ENCODE measurements around the gene SLC27A6.
"Not testable (repeated sequence)": the region's sequence is repeated elsewhere in the genome, so short reads cannot be mapped to it uniquely, and the experiment has no call there.

The SLC27A6 gene, protein sequence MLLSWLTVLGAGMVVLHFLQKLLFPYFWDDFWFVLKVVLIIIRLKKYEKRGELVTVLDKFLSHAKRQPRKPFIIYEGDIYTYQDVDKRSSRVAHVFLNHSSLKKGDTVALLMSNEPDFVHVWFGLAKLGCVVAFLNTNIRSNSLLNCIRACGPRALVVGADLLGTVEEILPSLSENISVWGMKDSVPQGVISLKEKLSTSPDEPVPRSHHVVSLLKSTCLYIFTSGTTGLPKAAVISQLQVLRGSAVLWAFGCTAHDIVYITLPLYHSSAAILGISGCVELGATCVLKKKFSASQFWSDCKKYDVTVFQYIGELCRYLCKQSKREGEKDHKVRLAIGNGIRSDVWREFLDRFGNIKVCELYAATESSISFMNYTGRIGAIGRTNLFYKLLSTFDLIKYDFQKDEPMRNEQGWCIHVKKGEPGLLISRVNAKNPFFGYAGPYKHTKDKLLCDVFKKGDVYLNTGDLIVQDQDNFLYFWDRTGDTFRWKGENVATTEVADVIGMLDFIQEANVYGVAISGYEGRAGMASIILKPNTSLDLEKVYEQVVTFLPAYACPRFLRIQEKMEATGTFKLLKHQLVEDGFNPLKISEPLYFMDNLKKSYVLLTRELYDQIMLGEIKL

DNA sequence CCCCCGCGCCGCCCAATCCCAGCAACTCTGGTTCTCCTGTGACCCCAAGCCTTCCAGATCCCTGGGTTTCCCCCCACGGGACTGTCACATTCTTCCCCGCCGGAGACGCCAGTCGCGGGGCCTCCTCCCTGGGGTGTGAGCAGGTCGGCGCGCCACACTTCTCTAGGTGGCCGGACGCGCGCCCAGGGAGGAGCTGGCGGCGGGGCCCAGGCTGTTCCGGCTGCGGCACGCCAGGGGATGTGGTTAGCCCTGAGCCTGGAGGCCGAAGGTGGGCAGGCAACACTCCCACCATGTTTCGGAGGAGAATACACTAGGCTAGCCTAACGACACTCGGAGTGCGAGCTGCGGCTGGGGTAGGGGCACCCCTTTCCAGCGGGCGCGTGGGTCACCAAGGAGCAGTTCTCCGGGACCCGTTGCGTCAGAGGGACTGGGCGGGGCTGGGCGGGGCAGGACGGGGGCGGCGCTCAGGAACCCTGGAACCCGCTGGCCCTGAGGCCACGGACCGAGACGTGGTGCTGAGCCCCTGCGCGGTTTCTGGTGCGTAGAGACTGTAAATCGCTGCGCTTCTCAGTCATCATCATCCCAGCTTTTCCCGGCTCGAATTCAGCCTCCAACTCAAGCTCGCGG, at the start of gene SLC27A6:
SLC27A6 (plus strand) TSS at position 478 of the 627 bp plus-strand sequence. CDS start 650 bp downstream, outside the sequence.
- Histone ChIP-seq H3K27ac (no peak within 1 kb of the TSS), H3K4me3 (peak within 1 kb of the TSS in 4 of 7 experiments; percentile 0 to 50 (median 22))

DNA sequence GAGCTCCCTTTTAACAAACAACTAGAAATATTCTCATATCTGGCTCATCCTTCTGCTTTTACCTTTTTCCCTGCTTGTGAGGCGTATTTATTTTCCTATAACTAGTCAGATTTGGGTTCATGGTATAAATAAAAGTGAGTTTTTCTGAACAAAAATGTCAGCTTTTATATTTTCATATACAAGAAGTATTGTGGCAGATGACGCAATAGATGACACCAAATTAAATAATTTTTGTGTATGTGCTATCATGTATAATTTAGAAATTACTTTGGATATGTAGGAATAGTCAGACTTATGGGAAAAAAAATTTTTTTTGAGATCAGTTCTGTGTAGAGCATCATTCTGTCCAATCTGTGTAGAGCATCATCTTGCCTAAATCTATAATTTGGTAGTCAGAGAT, 45.7 kb upstream of the SLC27A6 start:
- H3K4me3 ChIP-seq = no peak overlapping the region
- peak overlapping the region in 1 of 21 experiments; percentile 10 for H3K27ac ChIP-seq

DNA sequence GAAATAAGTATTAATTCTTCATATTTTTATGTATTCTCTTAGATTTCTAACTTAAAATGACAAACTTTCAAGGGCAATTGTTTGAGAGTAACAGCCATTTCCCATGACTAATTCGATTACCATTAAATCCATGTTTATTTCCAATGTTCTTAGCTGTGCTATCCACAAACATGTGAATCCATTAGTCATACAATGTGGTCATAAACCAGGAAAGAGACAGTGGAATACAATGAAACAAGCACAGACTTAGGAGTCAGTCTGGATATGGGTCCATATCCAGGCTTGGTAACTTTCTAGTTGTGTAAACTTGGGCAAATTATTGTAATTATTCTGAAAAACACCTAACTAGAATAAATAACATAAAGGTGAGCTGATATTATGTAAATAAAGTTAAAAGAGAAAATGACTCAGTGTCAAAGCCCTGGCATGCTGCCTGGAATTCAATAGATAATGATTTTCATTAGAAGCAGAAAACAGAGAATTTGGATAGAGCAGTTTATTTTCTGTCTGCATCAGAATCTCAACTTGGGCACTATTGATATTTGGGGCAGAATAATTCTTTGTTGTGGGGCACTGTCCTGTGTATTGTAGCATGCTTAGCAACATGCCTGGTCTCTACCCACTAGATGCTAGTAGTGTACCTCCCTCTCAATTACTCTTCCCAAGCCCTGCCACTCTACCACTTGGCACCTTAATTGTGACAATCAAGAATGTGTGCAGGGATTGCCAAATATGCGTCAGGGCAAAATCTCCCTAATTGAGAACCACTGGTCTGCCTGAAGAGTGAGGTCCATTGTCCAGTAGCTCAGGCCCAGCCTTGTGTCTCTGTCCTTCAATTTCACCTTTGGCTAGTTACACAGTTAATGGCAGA, 44.7 kb upstream of the SLC27A6 start:
- H3K27ac ChIP-seq = peak overlapping the region in 2 of 21 experiments; percentile 8 to 31
- no peak overlapping the region for H3K4me3 ChIP-seq

DNA sequence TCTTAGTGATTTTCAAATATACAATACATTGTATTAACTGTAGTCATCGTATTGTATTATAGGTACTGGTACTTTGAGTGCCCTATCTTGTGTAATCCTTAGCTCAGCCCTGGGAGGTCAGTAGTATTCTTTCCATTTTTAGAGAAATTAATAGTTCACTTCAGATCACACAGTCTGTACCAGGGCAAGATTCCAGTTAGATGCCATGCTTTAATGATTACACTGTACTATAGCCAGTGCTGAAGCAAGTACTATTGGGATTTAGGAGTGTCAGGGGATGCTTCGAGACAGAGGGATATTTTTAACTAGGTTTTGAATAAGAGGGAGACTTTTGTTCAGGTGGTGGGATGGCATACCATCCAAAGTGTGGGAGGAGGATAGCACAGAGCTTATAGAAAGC, 41.0 kb upstream of the SLC27A6 start:
- Histone ChIP-seq H3K27ac (no peak overlapping the region), H3K4me3 (no peak overlapping the region)

DNA sequence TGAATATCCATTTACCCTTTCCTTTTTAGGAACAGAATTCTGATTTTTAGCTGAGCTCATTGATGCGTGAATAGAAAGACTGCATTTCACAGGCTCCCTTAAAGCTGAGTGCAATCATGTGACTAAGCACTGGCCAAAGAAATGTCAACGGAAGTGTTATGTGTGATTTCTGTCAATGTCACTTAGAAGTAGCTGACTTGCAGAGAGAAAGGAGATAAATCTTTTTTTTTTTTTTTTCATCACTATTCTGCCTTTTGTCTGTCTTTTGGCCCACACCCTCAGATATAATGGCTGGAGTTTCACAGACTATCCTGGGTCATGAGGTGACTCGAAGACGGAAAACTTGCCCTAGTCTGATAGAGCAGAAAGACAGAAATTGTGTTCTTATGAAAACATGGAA, 39.3 kb upstream of the SLC27A6 start:
- Histone ChIP-seq H3K27ac (no peak overlapping the region), H3K4me3 (no peak overlapping the region)

DNA sequence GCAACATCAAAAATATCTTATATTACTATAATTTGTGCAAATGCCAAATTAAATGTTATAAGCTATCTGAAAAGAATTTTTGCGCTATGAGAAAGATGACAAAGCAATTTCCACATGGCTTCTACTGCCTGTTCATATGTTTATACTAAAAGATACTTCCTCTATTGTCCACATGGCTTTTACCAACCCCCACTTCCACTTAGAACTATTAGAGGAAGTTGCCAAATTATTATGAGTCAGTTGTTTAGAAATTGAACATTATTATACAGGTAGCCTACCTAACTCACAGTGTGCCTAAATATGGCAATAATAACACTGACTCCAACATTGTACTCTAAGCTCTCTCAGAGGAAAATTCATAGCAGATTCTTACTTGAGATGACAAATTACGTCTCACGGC, 37.6 kb upstream of the SLC27A6 start:
- Histone ChIP-seq H3K4me3 (no peak overlapping the region), H3K27ac (no peak overlapping the region)

DNA sequence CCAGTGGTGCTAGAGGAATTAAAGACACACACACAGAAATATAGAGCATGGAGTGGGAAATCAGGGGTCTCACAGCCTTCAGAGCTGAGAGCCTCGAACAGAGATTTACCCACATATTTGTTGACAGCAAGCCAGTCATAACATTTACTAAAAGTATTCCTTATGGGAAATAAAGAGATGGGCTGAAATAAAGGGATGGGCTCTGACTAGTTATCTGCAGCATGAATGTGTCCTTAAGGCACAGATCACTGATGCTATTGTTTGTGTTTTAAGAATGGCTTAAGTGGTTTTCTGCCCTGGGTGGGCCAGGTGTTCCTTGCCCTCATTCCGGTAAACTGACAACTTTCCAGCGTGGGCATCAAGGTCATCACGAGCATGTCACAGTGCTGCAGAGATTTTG, 33.1 kb upstream of the SLC27A6 start:
- H3K27ac ChIP-seq, H3K4me3 ChIP-seq: not testable (repeated sequence)

DNA sequence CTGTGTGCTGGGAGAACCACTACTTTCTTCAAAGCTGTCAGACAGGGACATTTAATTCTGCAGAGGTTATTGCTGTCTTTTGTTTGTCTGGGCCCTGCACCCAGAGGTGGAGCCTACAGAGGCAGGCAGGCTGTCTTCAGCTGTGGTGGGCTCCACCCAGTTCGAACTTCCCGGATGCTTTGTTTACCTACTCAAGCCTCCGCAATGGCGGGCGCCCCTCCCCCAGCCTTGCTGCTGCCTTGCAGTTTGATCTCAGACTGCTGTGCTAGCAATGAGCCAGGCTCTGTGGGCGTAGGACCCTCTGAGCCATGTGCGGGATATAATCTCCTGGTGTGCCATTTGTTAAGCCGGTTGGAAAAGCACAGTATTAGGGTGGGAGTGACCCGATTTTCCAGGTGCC, 22.2 kb upstream of the SLC27A6 start:
- H3K27ac ChIP-seq, H3K4me3 ChIP-seq: not testable (repeated sequence)

DNA sequence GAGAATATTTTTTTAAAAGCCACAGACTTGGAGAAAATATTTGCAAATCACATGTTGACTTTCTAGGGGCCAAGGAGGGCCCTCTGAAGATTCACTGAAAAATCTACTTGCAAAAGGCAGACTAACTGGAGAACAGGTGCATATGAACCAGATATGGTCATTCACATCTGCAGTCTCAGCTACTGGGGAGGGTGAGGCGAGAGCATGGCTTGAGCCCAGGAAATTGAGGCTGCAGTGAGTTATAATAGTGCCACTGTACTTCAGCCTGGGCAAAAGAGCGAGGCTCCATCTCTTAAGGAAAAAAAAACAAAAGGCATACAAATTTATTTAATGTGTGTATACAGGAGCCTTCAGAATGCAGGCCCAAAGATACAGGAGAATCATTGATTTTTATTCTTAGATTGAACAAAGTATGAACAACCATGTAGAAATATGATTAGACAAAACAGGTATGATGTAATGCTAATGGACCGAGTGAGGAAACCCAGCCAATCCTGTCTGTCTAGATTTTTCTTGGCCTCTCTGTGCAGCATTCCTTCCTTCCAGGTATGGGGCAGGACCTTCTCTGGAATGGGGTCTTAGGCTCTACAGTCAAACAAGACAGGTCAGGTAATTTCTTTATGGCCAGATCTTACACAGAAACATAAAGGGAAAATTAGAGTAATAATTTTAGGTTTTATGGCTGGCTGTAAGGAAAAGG, 15.3 kb upstream of the SLC27A6 start:
- H3K27ac ChIP-seq = no peak overlapping the region
- H3K4me3 ChIP-seq = no peak overlapping the region

DNA sequence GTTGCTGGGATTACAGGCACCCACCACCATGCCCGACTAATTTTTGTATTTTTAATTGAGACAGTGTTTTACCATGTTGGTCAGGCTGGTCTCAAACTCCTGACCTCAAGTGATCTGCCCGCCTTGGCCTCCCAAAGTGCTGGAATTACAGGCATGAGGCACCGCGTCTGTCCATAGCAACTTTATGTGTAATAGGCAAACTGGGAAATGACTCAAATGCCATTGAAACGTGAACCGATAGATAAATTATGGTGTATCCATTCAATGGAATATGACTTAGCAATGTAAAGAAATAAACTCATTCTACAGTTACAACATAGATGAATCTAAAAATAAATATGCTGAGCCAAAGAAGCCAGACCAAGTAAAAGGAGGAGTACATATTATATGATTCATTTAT, 14.0 kb upstream of the SLC27A6 start:
- not testable (repeated sequence) for H3K27ac ChIP-seq, H3K4me3 ChIP-seq

DNA sequence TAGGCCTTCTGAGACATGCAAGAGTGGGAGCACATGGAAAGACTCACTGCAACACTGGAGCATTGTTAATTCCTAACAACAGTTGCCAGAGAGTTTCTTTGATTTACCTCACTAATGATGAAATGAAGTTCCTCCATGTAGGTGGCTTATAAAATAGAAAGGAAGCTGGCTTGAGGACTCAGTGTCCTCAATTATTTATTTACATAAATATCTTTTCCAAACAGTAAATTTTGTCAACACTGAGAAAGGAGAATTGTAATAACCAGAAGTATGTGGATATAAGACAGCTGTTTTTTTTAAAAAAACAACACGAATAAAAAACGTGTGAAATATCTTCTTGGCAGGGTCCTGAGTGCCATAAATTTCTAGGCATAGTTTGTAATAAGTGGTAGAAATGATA, 9.1 kb upstream of the SLC27A6 start:
- Histone ChIP-seq H3K4me3 (no peak overlapping the region), H3K27ac (no peak overlapping the region)

DNA sequence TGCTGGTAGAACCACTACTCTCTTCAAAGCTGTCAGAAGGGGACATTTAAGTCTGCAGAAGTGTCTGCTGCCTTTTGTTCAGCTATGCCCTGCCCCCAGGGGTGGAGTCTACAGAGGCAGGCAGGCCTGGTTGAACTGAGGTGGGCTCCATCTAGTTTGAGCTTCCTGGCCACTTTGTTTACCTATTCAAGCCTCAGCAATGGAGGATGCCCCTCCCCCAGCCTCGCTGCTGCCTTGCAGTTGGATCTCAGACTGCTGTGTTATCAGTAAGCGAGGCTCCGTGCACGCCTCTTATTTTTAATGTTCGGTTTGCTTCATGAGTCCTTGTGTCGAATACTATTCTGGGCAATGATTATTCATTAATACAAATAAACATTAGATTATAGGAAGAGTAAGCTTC, 3.1 kb upstream of the SLC27A6 start:
- H3K27ac ChIP-seq = no peak overlapping the region

DNA sequence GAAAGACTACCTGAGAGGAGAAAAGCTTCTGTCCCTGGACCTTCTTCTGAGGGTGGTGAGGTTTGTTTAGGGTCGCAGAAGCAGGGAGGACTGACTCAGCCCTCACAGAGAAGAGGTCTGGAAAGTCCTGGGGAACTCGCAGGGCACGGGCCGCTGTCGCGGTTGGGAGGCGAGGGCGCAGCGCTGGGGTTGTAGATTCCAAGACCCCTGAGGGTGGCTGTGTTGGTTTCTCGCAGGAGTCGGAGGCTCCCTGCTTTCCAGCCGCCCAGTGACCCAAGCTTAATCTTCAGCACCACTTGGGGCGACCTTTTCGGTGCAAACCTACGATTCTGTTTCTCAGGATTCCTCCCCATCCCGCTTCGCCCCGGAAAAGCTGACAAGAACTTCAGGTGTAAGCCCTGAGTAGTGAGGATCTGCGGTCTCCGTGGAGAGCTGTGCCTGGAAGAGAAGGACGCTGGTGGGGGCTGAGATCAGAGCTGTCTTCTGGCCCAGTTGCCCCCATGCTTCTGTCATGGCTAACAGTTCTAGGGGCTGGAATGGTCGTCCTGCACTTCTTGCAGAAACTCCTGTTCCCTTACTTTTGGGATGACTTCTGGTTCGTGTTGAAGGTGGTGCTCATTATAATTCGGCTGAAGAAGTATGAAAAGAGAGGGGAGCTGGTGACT, 482 bp downstream of the SLC27A6 start:
- Histone ChIP-seq H3K4me3 (peak overlapping the region in 3 of 7 experiments; percentile 19 to 50 (median 26)), H3K27ac (no peak overlapping the region)

More for the DNA sequence above, 3.1 kb upstream of the SLC27A6 start:
- no peak overlapping the region for H3K4me3 ChIP-seq

DNA sequence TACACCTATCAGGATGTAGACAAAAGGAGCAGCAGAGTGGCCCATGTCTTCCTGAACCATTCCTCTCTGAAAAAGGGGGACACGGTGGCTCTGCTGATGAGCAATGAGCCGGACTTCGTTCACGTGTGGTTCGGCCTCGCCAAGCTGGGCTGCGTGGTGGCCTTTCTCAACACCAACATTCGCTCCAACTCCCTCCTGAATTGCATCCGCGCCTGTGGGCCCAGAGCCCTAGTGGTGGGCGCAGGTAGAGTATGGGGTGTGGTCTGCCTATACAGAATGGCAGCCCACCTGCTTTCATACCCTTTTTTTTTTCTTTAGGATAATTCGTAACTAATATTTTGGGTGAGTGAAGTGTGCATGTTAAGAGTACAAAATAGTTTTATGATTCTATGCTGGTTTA, 1.1 kb downstream of the SLC27A6 start:
- Histone ChIP-seq H3K4me3 (peak overlapping the region in 1 of 7 experiments; percentile 50), H3K27ac (no peak overlapping the region)

DNA sequence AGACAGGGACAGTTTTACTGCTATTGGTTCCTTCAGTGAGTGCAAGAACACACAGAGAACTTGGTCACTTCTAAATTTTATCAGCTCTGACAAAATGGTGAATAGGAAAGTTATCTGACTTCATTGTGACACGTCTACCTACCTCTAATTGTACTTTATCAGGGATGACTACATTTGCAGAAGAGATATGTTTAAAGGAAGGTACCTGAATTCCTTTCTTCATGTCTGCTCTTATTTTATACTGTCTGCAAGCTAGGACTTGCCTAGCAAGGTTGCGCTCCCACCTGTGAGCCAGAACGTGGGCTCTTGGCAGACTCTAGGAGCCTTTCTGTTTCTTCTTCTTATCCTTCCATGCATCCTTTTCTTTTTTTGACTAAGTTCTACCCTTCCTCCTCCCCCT, 1.6 kb downstream of the SLC27A6 start:
- Histone ChIP-seq H3K27ac (no peak overlapping the region), H3K4me3 (peak overlapping the region in 1 of 7 experiments; percentile 50)

DNA sequence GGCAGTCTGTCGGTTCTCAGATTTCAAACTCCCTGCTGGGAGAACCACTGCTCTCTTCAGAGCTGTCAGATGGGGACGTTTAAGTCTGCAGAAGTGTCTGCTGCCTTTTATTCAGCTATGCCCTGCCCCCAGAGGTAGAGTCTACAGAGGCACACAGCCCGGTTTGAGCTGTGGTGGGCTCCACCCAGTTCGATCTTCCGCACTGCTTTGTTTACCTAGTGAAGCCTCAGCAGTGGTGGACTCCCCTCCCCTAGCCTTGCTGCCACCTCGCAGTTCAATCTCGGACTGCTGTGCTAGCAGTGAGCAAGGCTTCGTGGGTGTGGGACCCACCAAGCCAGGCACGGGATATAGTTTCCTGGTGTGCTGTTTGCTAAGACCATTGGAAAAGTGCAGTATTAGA, 8.0 kb downstream of the SLC27A6 start:
- no peak overlapping the region for H3K27ac ChIP-seq
- no peak overlapping the region for H3K4me3 ChIP-seq

DNA sequence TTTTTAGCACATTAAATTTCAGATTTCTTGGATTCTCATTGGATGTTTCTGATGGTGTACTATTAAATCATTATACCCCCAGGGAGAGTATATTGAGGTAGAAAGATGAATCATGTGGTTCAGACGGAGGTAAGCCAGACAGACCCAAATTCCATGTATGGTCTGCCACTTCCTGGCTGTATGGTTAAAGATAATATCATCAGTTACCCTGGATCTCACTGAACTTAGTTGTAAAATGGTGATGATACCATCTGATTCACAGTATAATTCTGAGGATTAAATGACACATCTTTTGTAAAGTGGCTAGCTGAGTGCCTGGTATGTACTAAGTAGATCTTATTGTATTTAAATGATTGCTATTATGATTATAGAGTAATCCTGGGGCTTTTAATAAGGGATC, 9.3 kb downstream of the SLC27A6 start:
- Histone ChIP-seq H3K27ac (no peak overlapping the region), H3K4me3 (no peak overlapping the region)

DNA sequence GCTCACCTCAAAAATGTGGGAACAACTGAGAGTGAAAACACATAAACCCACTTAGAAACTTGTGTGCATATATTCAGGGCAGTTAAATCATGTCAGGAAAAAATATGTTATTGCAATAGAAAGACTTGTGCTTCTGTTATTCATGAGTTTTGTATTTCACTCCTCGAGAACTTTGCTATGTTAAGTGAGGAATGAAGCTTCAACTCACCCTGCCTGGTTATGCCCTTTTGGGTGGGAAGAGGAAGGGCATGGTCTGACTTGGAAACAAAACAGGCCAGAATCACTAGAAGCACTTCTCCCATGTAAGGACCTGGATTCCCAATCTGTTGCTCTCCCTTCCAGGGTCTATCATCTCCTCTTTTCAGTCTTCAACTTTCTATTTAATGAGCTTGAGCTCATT, 14.5 kb downstream of the SLC27A6 start:
- Histone ChIP-seq H3K27ac (no peak overlapping the region), H3K4me3 (no peak overlapping the region)

DNA sequence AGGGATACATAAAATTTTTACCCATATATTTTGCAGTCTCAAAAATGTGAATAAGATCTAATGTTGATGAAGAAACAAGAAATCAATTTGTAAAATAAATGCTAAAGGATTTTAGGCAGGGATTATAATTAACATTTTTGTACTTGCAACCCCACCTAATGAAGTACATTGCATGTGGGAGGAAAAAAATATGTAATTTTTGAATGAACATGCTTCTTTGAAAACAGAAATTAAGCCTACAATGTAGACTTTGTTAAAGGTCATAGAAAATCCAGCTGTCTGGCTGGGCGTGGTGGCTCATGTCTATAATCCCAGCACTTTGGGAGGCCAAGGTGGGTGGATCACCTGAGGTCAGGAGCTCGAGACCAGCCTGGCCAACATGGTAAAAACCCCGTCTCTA, 15.6 kb downstream of the SLC27A6 start:
- H3K27ac ChIP-seq = no peak overlapping the region
- H3K4me3 ChIP-seq = no peak overlapping the region
